Left ventricle myocardium superior (tissue), 1 donor: ENCODE results near the gene JADE3. TPM values are rescaled to one million over a fixed set of nuclear protein-coding genes. Genes with fewer than 3 reads are reported as not detected.
"Not testable (repeated sequence)": the region's sequence is repeated elsewhere in the genome, so short reads cannot be mapped to it uniquely, and the experiment has no call there.

ENCODE experiments used
- ATAC-seq: fragments of 200-7000 bp; cut with Tn5 transposase; one replicate; pipeline ENCODE4 v1.9.1; 2020; ENCODE audit warnings: mild to moderate bottlenecking, moderate library complexity
- DNase-seq: peaks from one replicate; pipeline ENCODE4 v3.0.0-alpha.2; 2020
- intact Hi-C: fragments of 100-400 bp; cut with micrococcal nuclease; formaldehyde crosslinking; loops from one replicate; pipeline ENCODE4 v1.11.0; 2022
- total RNA-seq: library from RNA; stranded (reverse); fragmentation: NEBNext Ultra II Directional; extraction: Animal tissue kit (Norgen Biotek cat#: 25700); gene quantifications from one replicate; pipeline ENCODE4 v1.2.1, GENCODE V29; 2021
- donor health status: DM: no; HTN: yes; CAD: no; lungs with severe emphysema.

Gene JADE3
- total RNA-seq, 1 donor from 2014 or later: 9.5 TPM

DNA sequence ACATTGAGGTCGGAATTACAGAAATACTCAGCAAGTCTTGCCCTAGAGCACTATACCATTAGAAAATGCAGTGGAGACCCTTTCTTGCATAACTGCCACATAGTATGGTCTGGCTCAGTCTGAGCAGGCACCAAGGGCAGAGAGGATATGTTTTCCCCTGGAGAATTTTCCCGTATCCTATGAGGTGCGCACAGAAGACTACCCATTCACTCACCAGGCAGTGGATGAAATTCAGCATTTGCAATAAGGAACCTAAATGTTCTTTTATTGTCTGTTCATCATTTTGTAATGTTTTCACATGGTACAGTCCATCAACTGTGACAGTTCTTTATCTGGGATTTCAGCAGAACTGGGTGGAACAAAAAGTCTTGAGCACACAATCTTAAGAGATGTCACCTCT lies 15.5 kb downstream of the JADE3 start:
- DNase-seq (no peak), ATAC-seq (no peak)
- intact Hi-C loops: no loop called here

- no peak for ATAC-seq
- intact Hi-C loops: no loop called here
- DNase-seq: no peak
Observed at GRCh38 chrX:46929439-46930261, 17.4 kb downstream of the JADE3 start.

DNA sequence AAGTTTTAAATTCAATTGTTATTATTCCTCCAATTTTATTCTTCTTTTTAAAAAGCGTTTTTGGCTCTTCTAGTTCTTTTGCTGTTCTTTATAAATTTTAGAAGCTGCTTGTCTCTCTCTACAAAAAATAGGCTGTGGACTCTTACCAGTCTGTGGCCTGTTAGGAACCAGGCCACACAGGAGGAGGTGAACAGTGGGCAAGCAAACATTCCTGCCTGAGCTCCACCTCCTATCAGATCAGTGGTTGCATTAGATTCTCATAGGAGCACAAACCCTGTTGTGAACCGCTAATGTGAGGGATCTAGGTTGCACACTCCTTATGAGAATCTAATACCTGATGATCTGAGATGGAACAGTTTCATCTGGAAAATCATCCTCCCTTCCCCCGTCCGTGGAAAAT lies 23.1 kb downstream of the JADE3 start:
- ATAC-seq: no peak
- intact Hi-C loops: no loop called here

DNA sequence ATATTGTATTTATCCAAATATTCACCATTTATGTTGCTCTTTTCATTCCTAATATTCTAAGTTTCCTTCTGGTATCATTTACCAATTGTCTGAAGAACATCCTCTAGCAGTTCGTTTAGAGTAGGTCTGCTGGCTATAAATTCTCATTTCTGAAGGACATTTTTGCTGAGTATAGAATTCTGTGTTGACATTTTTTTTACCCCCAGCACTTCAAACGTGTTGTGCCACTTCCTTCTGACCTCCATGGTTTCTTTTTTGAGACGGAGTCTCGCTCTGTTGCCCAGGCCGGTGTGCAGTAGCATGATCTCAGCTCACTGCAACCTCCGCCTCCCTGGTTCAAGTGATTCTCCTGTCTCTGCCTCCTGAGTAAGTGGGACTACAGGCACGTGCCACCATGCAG lies 26.4 kb downstream of the JADE3 start:
- DNase-seq: no peak
- no peak for ATAC-seq
- intact Hi-C loops: no loop called here

More for the DNA sequence above, 23.1 kb downstream of the JADE3 start:
- DNase-seq: no peak

- intact Hi-C loops: no loop called here
- DNase-seq (no peak), ATAC-seq (no peak)
Observed at GRCh38 chrX:46941341-46941740, 29.1 kb downstream of the JADE3 start.

- no peak for ATAC-seq
- DNase-seq: no peak
- intact Hi-C loops: no loop called here
Observed at GRCh38 chrX:46953137-46953527, 40.9 kb downstream of the JADE3 start.

DNA sequence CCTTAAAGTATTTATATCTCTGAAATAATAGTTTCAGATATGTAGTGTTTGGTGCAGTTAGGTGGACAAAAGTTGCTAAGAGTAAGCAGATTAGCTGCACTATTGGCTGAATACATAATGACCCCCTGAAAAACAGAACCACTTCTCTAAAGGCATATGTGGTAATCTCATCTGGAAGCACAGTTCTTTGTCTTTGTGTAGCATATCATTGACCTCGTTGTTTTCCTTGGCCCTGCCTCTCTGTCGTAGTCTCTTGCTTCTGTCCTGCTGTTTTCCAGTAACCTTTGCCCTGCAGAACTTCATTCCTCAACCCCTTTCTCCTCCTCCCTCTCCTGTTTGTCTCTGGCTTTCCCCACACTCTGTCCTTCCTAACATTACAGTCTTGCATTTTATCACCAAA lies 41.4 kb downstream of the JADE3 start:
- ATAC-seq: peak; percentile 58
- intact Hi-C loops: no loop called here
- no peak for DNase-seq

- intact Hi-C loops: no loop called here
- DNase-seq (no peak), ATAC-seq (peak; percentile 40)
Observed at GRCh38 chrX:46954716-46955115, 42.5 kb downstream of the JADE3 start.

GRCh38 chrX:46956589-46956988 lies 44.4 kb downstream of the JADE3 start:
- ATAC-seq, DNase-seq, intact Hi-C loops: not testable (repeated sequence)

DNA sequence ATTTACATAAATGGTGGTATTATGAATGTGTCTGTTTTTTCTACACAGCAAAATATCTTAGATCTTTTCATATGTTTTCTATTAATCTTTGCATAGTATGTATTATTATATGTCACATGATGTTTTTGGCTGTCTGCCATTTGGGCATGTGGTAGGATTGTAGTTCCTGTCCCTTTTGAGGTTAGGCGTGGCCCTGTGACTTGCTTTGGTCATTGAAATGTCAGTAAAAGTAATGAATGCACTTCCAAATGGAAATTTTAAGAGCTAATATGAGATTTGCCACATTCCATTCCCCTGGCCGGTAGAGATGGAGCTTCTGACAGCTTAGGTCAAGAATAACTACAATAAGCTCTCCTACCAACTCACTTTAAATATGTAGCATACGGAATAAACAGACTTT lies 45.1 kb downstream of the JADE3 start:
- intact Hi-C loops: no loop called here
- DNase-seq (no peak), ATAC-seq (no peak)

- ATAC-seq (peak; percentile 47), DNase-seq (no peak)
- intact Hi-C loops: no loop called here
Observed at GRCh38 chrX:46959101-46959500, 46.9 kb downstream of the JADE3 start.

DNA sequence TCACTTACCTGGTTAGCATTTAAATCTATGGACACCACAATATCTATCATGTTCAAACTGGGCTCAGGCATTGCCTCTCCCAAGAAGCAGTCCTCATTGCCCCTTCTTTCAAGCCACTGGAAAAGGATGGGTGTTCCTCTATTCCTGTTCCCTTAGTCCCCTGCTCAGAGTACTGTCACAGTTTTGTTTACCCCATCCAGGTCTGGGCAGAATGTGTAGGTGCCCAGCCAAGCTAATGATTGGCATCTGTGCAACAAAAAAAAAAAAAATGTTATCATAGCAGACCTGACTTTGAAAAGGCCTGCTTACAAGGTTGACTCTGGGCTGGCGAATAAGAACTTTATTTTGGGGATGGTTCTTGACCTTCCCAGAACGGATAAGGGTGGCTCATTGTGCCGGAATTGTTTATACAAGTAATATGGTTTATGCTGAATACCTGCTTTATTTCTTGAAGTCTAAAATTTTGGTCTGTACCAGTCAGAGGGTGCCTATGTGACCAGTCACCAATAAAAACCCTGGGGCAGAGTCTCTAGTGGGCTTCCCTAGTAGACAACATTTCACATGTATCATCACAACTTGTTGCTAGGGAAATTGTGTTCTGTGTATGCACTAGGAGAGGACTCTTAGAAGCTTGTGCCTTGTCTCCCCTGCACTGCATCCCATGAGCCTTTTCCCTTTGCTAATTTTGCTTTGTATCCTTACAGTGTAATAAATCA lies 47.9 kb downstream of the JADE3 start:
- peak; percentile 65 for ATAC-seq
- no peak for DNase-seq
- intact Hi-C loops: no loop called here

GRCh38 chrX:46961097-46961496 lies 48.9 kb downstream of the JADE3 start:
- DNase-seq (no peak), ATAC-seq (no peak)
- intact Hi-C loops: no loop called here

DNA sequence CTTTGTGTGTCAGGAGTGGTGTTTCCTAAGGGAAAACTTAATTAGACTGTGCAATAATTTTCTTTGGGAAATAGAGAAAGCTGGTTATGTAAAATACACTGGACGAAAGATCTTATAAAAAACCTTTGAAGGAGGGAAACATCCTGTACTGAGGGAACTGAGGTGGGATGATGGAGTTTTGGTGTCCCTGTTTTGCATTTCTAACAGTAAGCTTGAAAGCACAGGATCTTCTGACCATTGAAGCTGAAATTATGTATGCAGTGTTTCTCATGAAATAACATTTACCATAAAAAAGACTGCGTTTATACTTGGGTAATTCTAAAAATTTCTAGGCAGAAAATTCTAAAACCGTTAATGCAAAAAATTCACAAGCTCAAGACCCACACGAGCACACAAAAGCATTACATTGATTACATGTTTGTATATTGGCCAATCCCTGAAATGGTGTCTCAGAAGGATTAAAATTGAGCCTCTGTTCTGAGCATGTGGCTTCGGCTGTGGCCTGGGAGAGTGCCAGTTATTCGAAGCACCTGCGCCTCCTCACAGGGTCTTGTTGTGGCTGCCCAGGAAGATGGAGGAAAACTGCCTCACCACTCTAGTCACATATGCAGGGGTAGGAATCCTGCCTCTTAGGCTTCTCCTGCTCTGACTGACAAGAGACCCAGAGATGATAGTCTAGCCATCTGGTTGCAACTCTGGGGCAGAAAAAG lies 49.5 kb downstream of the JADE3 start:
- intact Hi-C loops: no loop called here
- no peak for ATAC-seq
- no peak for DNase-seq

DNA sequence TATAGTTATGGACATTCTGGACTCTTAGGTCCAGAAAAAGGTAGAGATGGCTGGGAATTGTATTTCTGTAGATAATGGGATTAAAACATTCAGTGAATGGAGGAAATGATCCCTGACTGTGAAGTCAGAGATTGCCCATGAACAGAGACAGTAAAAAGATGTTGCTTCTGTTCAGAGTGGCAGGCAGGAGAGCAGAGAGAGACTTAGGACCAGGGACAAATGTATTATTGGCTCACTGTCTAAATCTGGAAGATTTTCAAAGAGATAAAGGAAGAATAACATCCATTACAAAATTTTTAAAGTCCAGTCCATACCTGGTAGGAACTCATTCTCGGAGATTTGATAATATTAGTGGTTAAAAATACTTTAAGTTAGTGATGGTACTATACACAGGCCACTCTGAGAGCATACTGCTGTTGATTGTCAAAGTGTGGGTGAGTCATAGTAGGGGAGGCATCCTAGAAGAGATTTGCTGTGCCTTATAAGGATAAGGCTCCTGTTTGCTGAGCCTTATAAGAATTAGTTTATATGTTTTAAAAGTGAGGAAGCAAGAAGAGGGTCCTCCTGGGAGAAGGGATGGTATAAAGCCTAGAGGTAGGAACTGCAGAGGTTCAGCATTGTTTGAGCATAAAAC lies 53.0 kb downstream of the JADE3 start:
- ATAC-seq (no peak), DNase-seq (no peak)
- intact Hi-C loops: no loop called here

GRCh38 chrX:46967547-46967946 lies 55.3 kb downstream of the JADE3 start:
- intact Hi-C loops: no loop called here
- ATAC-seq (no peak), DNase-seq (no peak)

DNA sequence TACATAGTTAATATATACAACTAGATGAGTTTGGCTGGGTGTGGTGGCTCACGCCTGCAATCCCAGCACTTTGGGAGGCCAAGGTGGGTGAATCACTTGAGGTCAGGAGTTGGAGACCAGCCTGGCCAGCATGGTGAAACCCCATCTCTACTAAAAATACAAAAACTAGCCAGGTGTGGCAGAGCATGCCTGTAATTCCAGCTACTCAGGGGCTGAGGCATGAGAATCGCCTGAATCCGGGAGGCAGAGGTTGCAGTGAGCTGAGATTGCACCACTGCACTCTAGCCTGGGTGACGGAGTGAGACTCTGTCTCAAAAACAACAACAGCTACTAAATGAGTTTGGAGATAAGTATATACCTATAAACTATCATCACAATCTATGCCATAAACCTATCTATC lies 64.8 kb downstream of the JADE3 start:
- not testable (repeated sequence) for DNase-seq, ATAC-seq
- intact Hi-C loops: loop anchor here (5.0 kb wide), 1 partner anchor 75 kb away; no protein-coding TSS in a partner anchor

GRCh38 chrX:46978341-46979291 lies 66.4 kb downstream of the JADE3 start:
- ATAC-seq: peak; percentile 57
- peak; percentile 81 for DNase-seq
- intact Hi-C loops: loop anchor here (5.0 kb wide), 1 partner anchor 76 kb away; no protein-coding TSS in a partner anchor
